Activated CD4-positive, alpha-beta T cell treated with anti-CD3 and anti-CD28 coated beads for 36 hours (primary cell): Measurements from ENCODE around the gene BICDL1. TPM values are rescaled to one million over a fixed set of nuclear protein-coding genes. Genes with fewer than 3 reads are reported as not detected.

Experiments used
- ATAC-seq: fragments of 200-7000 bp; cut with Tn5 transposase; one replicate; pipeline ENCODE4 v1.10.0; 2021; ENCODE audit warnings: mild to moderate bottlenecking, moderate library complexity
- CTCF ChIA-PET: fragments of 350-600 bp; sonication (Branson Sonifier 250); formaldehyde crosslinking; loops from one replicate; lab custom pipeline; 2021; ENCODE audit warnings: antibody characterized with exemption; lab: Charles Lee
- POLR2A ChIA-PET: fragments of 350-600 bp; sonication (Branson Sonifier 250); formaldehyde crosslinking; loops from one replicate; lab custom pipeline; 2021; ENCODE audit warnings: antibody characterized with exemption, inconsistent platforms; lab: Charles Lee
- DNase-seq: peaks from one replicate; pipeline ENCODE4 v3.0.0-alpha.2; 2020
- H3K27ac Mint-ChIP-seq: one replicate; pipeline ENCODE4 v1.8.0; 2021; ENCODE audit warnings: mixed read lengths
- H3K27me3 Mint-ChIP-seq: one replicate; pipeline ENCODE4 v1.8.0; 2021; ENCODE audit warnings: mixed read lengths
- H3K36me3 Mint-ChIP-seq: one replicate; pipeline ENCODE4 v1.8.0; 2021; ENCODE audit warnings: low read depth, mixed read lengths
- H3K4me1 Mint-ChIP-seq: one replicate; pipeline ENCODE4 v1.8.0; 2021; ENCODE audit warnings: mixed read lengths
- H3K4me3 Mint-ChIP-seq: one replicate; pipeline ENCODE4 v1.8.0; 2021; ENCODE audit warnings: mild to moderate bottlenecking, moderate library complexity, mixed read lengths
- H3K9me3 Mint-ChIP-seq: one replicate; pipeline ENCODE4 v1.8.0; 2021; ENCODE audit warnings: low read depth, mixed read lengths
- intact Hi-C, 2 experiments: fragments of 100-400 bp; cut with DNase I in 1 of 2; cut with micrococcal nuclease in 1 of 2; formaldehyde crosslinking; loops; one replicate each; pipeline versions ENCODE4 v1.14.2 to v1.15.1; 2022 to 2024; cut with DNase I, micrococcal nuclease
- total RNA-seq, 2 experiments: library from RNA; stranded (reverse); gene quantifications; one replicate each; pipeline ENCODE4 v1.2.3, GENCODE V29; 2021

BICDL1 gene
- total RNA-seq, 2 experiments from 2014 or later: 106 to 132 TPM

- Mint-ChIP-seq H3K4me3 (no peak overlapping the region), H3K36me3 (peaks cover 24% of the 10 kb centered on the region), H3K27ac (no peak overlapping the region), H3K27me3 (no peaks in the 10 kb centered on the region), H3K4me1 (peaks cover 13% of the 10 kb centered on the region), H3K9me3 (no peaks in the 10 kb centered on the region)
- DNase-seq (no peak), ATAC-seq (no peak)
- CTCF ChIA-PET: interaction anchor here (1.1 to 1.4 kb wide), 2 partner anchors 12 to 101 kb away, joined by 3 to 6 read pairs; no protein-coding TSS in a partner anchor
- POLR2A ChIA-PET: interaction anchor here (0.6 kb wide), 1 partner anchor 10 kb away, joined by 3 read pairs; no protein-coding TSS in a partner anchor
- intact Hi-C loops: no loop called here
Observed at GRCh38 chr12:120099738-120100137, 110.7 kb downstream of the BICDL1 start.

GRCh38 chr12:120100630-120101029 is 111.6 kb downstream of the BICDL1 start:
- ATAC-seq (no peak), DNase-seq (no peak)
- Mint-ChIP-seq H3K36me3 (peaks cover 29% of the 10 kb centered on the region), H3K9me3 (no peaks in the 10 kb centered on the region), H3K27ac (no peak overlapping the region), H3K27me3 (no peaks in the 10 kb centered on the region), H3K4me3 (no peak overlapping the region), H3K4me1 (peaks cover 16% of the 10 kb centered on the region)
- intact Hi-C loops: no loop called here
- ChIA-PET POLR2A (interaction anchor here (0.6 to 0.9 kb wide), 2 partner anchors 17 to 69 kb away, joined by 3 to 4 read pairs; no protein-coding TSS in a partner anchor), CTCF (interaction anchor here (1.1 to 1.4 kb wide), 4 partner anchors 13 to 102 kb away, joined by 3 to 6 read pairs (median 3); no protein-coding TSS in a partner anchor)

- Mint-ChIP-seq H3K36me3 (peaks cover 32% of the 10 kb centered on the region), H3K27me3 (no peaks in the 10 kb centered on the region), H3K27ac (peak overlapping the region; percentile 79), H3K4me1 (peaks cover 17% of the 10 kb centered on the region), H3K4me3 (no peak overlapping the region), H3K9me3 (no peaks in the 10 kb centered on the region)
- DNase-seq (no peak), ATAC-seq (no peak)
- ChIA-PET CTCF (interaction anchor here (1.1 to 1.4 kb wide), 3 partner anchors 14 to 32 kb away, joined by 3 to 6 read pairs (median 3); no protein-coding TSS in a partner anchor), POLR2A (interaction anchor here (0.6 to 0.9 kb wide), 2 partner anchors 16 to 68 kb away, joined by 3 to 4 read pairs; no protein-coding TSS in a partner anchor)
- intact Hi-C loops: no loop called here
Observed at GRCh38 chr12:120101182-120101581, 112.1 kb downstream of the BICDL1 start.

GRCh38 chr12:120101617-120102016 is 112.6 kb downstream of the BICDL1 start:
- no peak overlapping the region for H3K4me3 Mint-ChIP-seq
- peaks cover 19% of the 10 kb centered on the region for H3K4me1 Mint-ChIP-seq
- ChIA-PET POLR2A (no interaction called here), CTCF (no interaction called here)
- no peaks in the 10 kb centered on the region for H3K9me3 Mint-ChIP-seq
- ATAC-seq (no peak), DNase-seq (no peak)
- intact Hi-C loops: no loop called here
- peaks cover 31% of the 10 kb centered on the region for H3K36me3 Mint-ChIP-seq
- peak overlapping the region; percentile 79 for H3K27ac Mint-ChIP-seq
- H3K27me3 Mint-ChIP-seq: no peaks in the 10 kb centered on the region

GRCh38 chr12:120102189-120103043 is 113.4 kb downstream of the BICDL1 start:
- Mint-ChIP-seq H3K36me3 (peaks cover 35% of the 10 kb centered on the region), H3K27me3 (no peaks in the 10 kb centered on the region), H3K27ac (peak overlapping the region; percentile 79), H3K9me3 (no peaks in the 10 kb centered on the region), H3K4me1 (peaks cover 19% of the 10 kb centered on the region), H3K4me3 (no peak overlapping the region)
- intact Hi-C loops: no loop called here
- ChIA-PET CTCF (interaction anchor here (1.0 kb wide), 1 partner anchor 15 kb away, joined by 5 read pairs; no protein-coding TSS in a partner anchor), POLR2A (no interaction called here)
- DNase-seq: no peak
- ATAC-seq: no peak

GRCh38 chr12:120103044-120103338 is 114.0 kb downstream of the BICDL1 start:
- ChIA-PET POLR2A (no interaction called here), CTCF (interaction anchor here (1.0 kb wide), 1 partner anchor 16 kb away, joined by 5 read pairs; no protein-coding TSS in a partner anchor)
- no peak for DNase-seq
- ATAC-seq: no peak
- Mint-ChIP-seq H3K9me3 (no peaks in the 10 kb centered on the region), H3K36me3 (peaks cover 38% of the 10 kb centered on the region), H3K27me3 (no peaks in the 10 kb centered on the region), H3K4me3 (no peak overlapping the region), H3K4me1 (peaks cover 19% of the 10 kb centered on the region), H3K27ac (no peak overlapping the region)
- intact Hi-C loops: no loop called here

GRCh38 chr12:120103371-120103770 is 114.3 kb downstream of the BICDL1 start:
- H3K36me3 Mint-ChIP-seq: peaks cover 39% of the 10 kb centered on the region
- H3K4me1 Mint-ChIP-seq: peaks cover 21% of the 10 kb centered on the region
- DNase-seq (no peak), ATAC-seq (no peak)
- intact Hi-C loops: no loop called here
- POLR2A ChIA-PET: no interaction called here
- no peaks in the 10 kb centered on the region for H3K27me3 Mint-ChIP-seq
- no peak overlapping the region for H3K27ac Mint-ChIP-seq
- no peaks in the 10 kb centered on the region for H3K9me3 Mint-ChIP-seq
- CTCF ChIA-PET: interaction anchor here (1.0 kb wide), 1 partner anchor 16 kb away, joined by 5 read pairs; no protein-coding TSS in a partner anchor
- H3K4me3 Mint-ChIP-seq: no peak overlapping the region

GRCh38 chr12:120106151-120106550 is 117.1 kb downstream of the BICDL1 start:
- Mint-ChIP-seq H3K4me1 (peaks cover 38% of the 10 kb centered on the region), H3K9me3 (no peaks in the 10 kb centered on the region), H3K27me3 (no peaks in the 10 kb centered on the region), H3K36me3 (peaks cover 36% of the 10 kb centered on the region), H3K27ac (no peak overlapping the region), H3K4me3 (no peak overlapping the region)
- POLR2A ChIA-PET: no interaction called here
- intact Hi-C loops: no loop called here
- ATAC-seq (no peak), DNase-seq (no peak)
- CTCF ChIA-PET: no interaction called here

GRCh38 chr12:120109570-120110267 is 120.7 kb downstream of the BICDL1 start:
- Mint-ChIP-seq H3K27ac (peak overlapping the region; percentile 60), H3K36me3 (peaks cover 38% of the 10 kb centered on the region), H3K4me3 (no peak overlapping the region), H3K4me1 (peaks cover 50% of the 10 kb centered on the region), H3K9me3 (no peaks in the 10 kb centered on the region), H3K27me3 (no peaks in the 10 kb centered on the region)
- POLR2A ChIA-PET: interaction anchor here (0.6 kb wide), 2 partner anchors 10 kb away, joined by 3 read pairs; no protein-coding TSS in a partner anchor
- DNase-seq (no peak), ATAC-seq (no peak)
- intact Hi-C loops: no loop called here
- CTCF ChIA-PET: interaction anchor here (1.4 kb wide), 1 partner anchor 10 kb away, joined by 7 read pairs; no protein-coding TSS in a partner anchor

- H3K36me3 Mint-ChIP-seq: peaks cover 37% of the 10 kb centered on the region
- POLR2A ChIA-PET: no interaction called here
- H3K4me1 Mint-ChIP-seq: peaks cover 59% of the 10 kb centered on the region
- CTCF ChIA-PET: interaction anchor here (0.6 to 1.4 kb wide), 2 partner anchors 9 to 61 kb away, joined by 3 to 7 read pairs; no protein-coding TSS in a partner anchor
- H3K9me3 Mint-ChIP-seq: no peaks in the 10 kb centered on the region
- DNase-seq (peak; percentile 69), ATAC-seq (peak; percentile 91)
- peak overlapping the region; percentile 57 for H3K4me3 Mint-ChIP-seq
- peak overlapping the region; percentile 82 for H3K27ac Mint-ChIP-seq
- H3K27me3 Mint-ChIP-seq: no peaks in the 10 kb centered on the region
- intact Hi-C loops: no loop called here
Observed at GRCh38 chr12:120110550-120111501, 121.8 kb downstream of the BICDL1 start.
